ENCODE data around the gene FOXL1. TPM values are rescaled to one million over a fixed set of nuclear protein-coding genes. Genes with fewer than 3 reads are reported as not detected.

The FOXL1 gene
- total RNA-seq, 1 donor from 2014 or later = 11.6 TPM

GRCh38 chr16:86631444-86631843, 53.1 kb downstream of the FOXL1 start:
- DNase-seq (ENCODE audit: low read depth) = no peak
- no peak overlapping the region for H3K4me3 ChIP-seq (ENCODE audit: low read depth, low read length)
- no peak for TF ChIP-seq CTCF (conservative IDR thresholded peaks at IDR 0.05; ENCODE audit: low read depth, low read length)

Other genes starting within 250 kb of the FOXL1 start
- gene FOXF1, start 68.0 kb upstream of the FOXL1 start, total RNA-seq = 0.12 TPM in 1 of 2 replicates, not detected in the other
- gene MTHFSD, start 23.3 kb upstream of the FOXL1 start, total RNA-seq = 7.1 and 13.2 TPM in 2 replicates
- gene FOXC2, start 11.7 kb upstream of the FOXL1 start, total RNA-seq = 26.5 and 30.1 TPM in 2 replicates